Astrocyte of the cerebellum (primary cell): ENCODE measurements around the gene FNTB.

ENCODE experiments used
- DNase-seq: peaks from one replicate; pipeline ENCODE4 v3.0.0-alpha.2; 2011; ENCODE audit warnings: low read depth
- H3K4me3 ChIP-seq: 2 replicates; pipeline ENCODE4 v1.5.1; 2011; ENCODE audit warnings: mild to moderate bottlenecking, low read depth, low read length, moderate library complexity
- in situ Hi-C: cut with HindIII; loops from 2 replicates; pipeline ENCODE4 v1.10.0; 2017; ENCODE audit warnings: low sequenced_read_pairs
- TF ChIP-seq, protein P1 (sequence below): IDR thresholded peaks from 2 replicates; pipeline ENCODE4 v1.5.1; 2012; ENCODE audit warnings: low read length, low read depth, moderate library complexity, mild to moderate bottlenecking; ENCODE audit errors: missing control alignments

The FNTB gene

GRCh38 chr14:65032319-65032718 is 45.6 kb downstream of the FNTB start:
- TF ChIP-seq, protein P1, sequence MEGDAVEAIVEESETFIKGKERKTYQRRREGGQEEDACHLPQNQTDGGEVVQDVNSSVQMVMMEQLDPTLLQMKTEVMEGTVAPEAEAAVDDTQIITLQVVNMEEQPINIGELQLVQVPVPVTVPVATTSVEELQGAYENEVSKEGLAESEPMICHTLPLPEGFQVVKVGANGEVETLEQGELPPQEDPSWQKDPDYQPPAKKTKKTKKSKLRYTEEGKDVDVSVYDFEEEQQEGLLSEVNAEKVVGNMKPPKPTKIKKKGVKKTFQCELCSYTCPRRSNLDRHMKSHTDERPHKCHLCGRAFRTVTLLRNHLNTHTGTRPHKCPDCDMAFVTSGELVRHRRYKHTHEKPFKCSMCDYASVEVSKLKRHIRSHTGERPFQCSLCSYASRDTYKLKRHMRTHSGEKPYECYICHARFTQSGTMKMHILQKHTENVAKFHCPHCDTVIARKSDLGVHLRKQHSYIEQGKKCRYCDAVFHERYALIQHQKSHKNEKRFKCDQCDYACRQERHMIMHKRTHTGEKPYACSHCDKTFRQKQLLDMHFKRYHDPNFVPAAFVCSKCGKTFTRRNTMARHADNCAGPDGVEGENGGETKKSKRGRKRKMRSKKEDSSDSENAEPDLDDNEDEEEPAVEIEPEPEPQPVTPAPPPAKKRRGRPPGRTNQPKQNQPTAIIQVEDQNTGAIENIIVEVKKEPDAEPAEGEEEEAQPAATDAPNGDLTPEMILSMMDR: no peak
- no peak overlapping the region for H3K4me3 ChIP-seq
- DNase-seq: no peak
- in situ Hi-C loops: loop anchor here (5.0 kb wide), 1 partner anchor 45 kb away; the partner anchor contains the start of gene FNTB

DNA sequence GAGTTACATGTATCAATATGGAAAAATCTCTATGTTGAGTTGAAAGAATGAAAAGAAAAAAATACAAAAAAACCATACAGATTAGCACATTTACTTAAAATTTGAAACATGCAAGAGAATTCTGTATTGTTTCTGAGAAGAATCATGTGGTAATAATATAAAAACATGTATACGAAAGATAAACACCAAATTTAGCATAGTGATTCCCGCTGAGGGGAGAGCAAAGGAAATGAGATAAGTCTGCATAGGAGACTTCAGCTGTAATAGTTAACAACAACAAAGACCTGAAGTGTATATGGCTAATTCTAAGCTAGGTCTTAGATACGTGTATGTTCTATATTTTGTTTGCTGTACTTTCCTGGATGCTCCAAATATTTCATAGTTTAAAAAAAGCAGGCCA is 46.5 kb downstream of the FNTB start:
- no peak for DNase-seq
- in situ Hi-C loops: loop anchor here (5.0 kb wide), 1 partner anchor 46 kb away; the partner anchor contains the start of gene FNTB
- TF ChIP-seq, protein P1: no peak
- no peak overlapping the region for H3K4me3 ChIP-seq

- no peak overlapping the region for H3K4me3 ChIP-seq
- in situ Hi-C loops: loop anchor here (5.0 kb wide), 1 partner anchor 47 kb away; the partner anchor contains the start of gene FNTB
- TF ChIP-seq, protein P1: no peak
- DNase-seq: no peak
Observed at GRCh38 chr14:65034021-65034420, 47.3 kb downstream of the FNTB start.

- TF ChIP-seq, protein P1: no peak
- in situ Hi-C loops: no loop called here
- no peak for DNase-seq
- no peak overlapping the region for H3K4me3 ChIP-seq
Observed at GRCh38 chr14:65035049-65035448, 48.4 kb downstream of the FNTB start.

DNA sequence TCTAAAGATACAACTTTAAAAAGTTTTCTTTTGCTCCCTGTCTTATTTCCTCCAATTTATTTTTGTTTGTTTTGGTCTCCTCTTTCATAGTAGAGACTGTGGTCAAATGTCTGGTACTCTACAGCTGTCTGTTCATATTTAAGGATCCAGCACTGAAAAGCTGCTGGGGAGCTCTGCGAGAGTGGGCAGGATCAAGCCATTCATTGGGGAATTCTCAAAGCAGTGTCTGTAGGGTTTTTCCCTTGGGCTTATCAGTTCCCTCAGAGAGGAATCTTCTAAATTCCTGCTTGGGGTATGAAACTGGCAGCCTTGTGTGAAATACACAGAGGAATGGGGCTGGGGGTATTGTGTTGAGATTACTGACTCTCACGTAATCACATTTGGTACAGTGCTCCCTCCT is 52.3 kb downstream of the FNTB start:
- in situ Hi-C loops: no loop called here
- TF ChIP-seq, protein P1: no peak
- DNase-seq: no peak
- no peak overlapping the region for H3K4me3 ChIP-seq

GRCh38 chr14:65040666-65041433 is 54.2 kb downstream of the FNTB start:
- no peak for DNase-seq
- TF ChIP-seq, protein P1: no peak
- no peak overlapping the region for H3K4me3 ChIP-seq
- in situ Hi-C loops: no loop called here
